LNCAP (cell line): ENCODE results near the gene RNF207.

Experiments
- CTCF ChIP-seq: fragments of 450-650 bp; IDR thresholded peaks from 2 replicates; pipeline ENCODE4 v1.5.1; 2017; ENCODE audit warnings: mild to moderate bottlenecking

The RNF207 gene

GRCh38 chr1:6205849-6206519 lies at the start of gene RNF207:
TSS of gene RNF207 (plus strand) at chr1:6206119. CDS start at chr1:6206536, 417 bp downstream.
- TF ChIP-seq CTCF = no peak

- no peak for TF ChIP-seq CTCF
Observed at GRCh38 chr1:6157132-6157527, 48.8 kb upstream of the RNF207 start.

- TF ChIP-seq CTCF = no peak
Observed at GRCh38 chr1:6157528-6158174, 48.3 kb upstream of the RNF207 start.

- TF ChIP-seq CTCF = no peak
Observed at GRCh38 chr1:6158181-6158580, 47.7 kb upstream of the RNF207 start.

GRCh38 chr1:6162341-6162740 lies 43.6 kb upstream of the RNF207 start:
- TF ChIP-seq CTCF = no peak

GRCh38 chr1:6162773-6163172 lies 43.1 kb upstream of the RNF207 start:
- TF ChIP-seq CTCF = no peak

GRCh38 chr1:6163191-6163972 lies 42.5 kb upstream of the RNF207 start:
- TF ChIP-seq CTCF = no peak
